Measurements from ENCODE around the gene LBHD1.

DNA sequence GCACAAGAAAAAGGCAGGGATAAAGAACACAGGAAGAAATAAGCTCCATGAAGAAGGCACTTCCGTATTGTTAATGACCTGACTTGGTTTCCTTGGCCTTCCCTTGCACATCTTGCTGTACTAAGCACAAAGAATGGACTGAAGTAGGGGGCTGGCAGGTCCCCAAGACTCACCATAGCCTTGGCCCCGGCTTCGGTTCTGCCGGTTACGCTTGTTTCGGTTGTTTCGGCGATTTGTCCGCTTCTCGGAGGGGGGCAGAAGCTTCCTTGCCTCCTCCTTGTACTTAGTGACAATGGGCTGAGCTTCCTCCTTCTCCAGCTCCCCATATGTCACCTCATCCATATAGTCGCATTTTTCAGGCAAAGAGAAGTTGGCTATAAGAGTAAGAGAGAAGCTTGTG is 44.7 kb upstream of the LBHD1 start:
- TF ChIP-seq EZH2 (IDR thresholded peaks at IDR 0.05; ENCODE audit: borderline replicate concordance, low read length): no peak
- TF ChIP-seq, protein P1, sequence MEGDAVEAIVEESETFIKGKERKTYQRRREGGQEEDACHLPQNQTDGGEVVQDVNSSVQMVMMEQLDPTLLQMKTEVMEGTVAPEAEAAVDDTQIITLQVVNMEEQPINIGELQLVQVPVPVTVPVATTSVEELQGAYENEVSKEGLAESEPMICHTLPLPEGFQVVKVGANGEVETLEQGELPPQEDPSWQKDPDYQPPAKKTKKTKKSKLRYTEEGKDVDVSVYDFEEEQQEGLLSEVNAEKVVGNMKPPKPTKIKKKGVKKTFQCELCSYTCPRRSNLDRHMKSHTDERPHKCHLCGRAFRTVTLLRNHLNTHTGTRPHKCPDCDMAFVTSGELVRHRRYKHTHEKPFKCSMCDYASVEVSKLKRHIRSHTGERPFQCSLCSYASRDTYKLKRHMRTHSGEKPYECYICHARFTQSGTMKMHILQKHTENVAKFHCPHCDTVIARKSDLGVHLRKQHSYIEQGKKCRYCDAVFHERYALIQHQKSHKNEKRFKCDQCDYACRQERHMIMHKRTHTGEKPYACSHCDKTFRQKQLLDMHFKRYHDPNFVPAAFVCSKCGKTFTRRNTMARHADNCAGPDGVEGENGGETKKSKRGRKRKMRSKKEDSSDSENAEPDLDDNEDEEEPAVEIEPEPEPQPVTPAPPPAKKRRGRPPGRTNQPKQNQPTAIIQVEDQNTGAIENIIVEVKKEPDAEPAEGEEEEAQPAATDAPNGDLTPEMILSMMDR (conservative IDR thresholded peaks at IDR 0.05 in 1 of 2, IDR thresholded peaks at IDR 0.05 in 1 of 2; ENCODE audit: extremely low read depth in 1 of 2, insufficient read depth in 1 of 2, low read depth in 1 of 2, low read length in 2 of 2): no peak

Measured in mammary epithelial cell (primary cell).